Right lobe of liver (tissue), 4 donors: ENCODE data around the gene RPP25L.

Experiments
- CTCF ChIP-seq, 4 donors: fragments of 200-600 bp in 3 of 4; fragments of 450-650 bp in 1 of 4; IDR thresholded peaks; one replicate each; pipeline versions ENCODE4 v1.5.1 to v1.8.0; 2016 to 2022; ENCODE audit warnings: antibody characterized with exemption in 4 of 4, mild to moderate bottlenecking in 2 of 4
- POLR2A ChIP-seq: fragments of 450-650 bp; IDR thresholded peaks from one replicate; pipeline ENCODE4 v1.6.1; 2017; ENCODE audit warnings: antibody characterized with exemption, mild to moderate bottlenecking
- donor health status: DM: no; HTN: no; CAD: no.
- donor health status: DM: no; HTN: no; CAD: no.
- donor health status: DM: no; HTN: yes; CAD: no.

GRCh38 chr9:34570376-34570775 lies 41.5 kb downstream of the RPP25L start:
- no peak for TF ChIP-seq POLR2A
- TF ChIP-seq CTCF (IDR thresholded peaks at IDR 0.05), result no peak
